Measurements from ENCODE around the gene ANK3.

DNA sequence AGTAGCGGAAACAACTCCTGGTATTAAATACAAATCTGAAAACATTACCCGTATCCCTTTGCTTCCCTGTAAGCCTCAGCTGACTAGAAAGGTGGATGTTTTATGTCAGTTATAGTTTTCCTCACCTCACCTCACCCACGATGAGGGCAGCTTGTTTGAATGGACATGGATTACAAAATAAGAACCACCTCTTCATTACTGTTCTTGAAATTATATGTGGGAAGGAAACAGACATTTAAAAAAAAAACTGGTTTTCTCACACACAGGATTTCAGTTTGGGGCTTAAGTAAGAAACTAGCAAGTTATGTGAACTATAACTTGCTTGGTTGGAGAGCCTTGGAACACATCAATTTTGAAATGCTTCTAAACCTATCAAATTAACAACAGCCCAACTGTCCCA is 250.4 kb downstream of the ANK3 start:
- TF ChIP-seq POLR2A (IDR thresholded peaks at IDR 0.05): no peak
- no peak for TF ChIP-seq CTCF (IDR thresholded peaks at IDR 0.05 in 4 of 5, conservative IDR thresholded peaks at IDR 0.05 in 1 of 5)
